SH-SY5Y (cell line): ENCODE results near the gene ELOVL6.

ENCODE experiments used
- GATA2 ChIP-seq: IDR thresholded peaks from 2 replicates; pipeline ENCODE4 v1.6.1; 2011; ENCODE audit warnings: mild to moderate bottlenecking, low read depth, low read length
- GATA3 ChIP-seq: IDR thresholded peaks from 2 replicates; pipeline ENCODE4 v1.6.1; 2011; ENCODE audit warnings: low read depth, mild to moderate bottlenecking, low read length, moderate library complexity

GRCh38 chr4:110008540-110008939, 189.9 kb downstream of the ELOVL6 start:
- TF ChIP-seq GATA2 (no peak), GATA3 (no peak)
